ENCODE measurements around the gene TWF2.
"Not testable (repeated sequence)": the region's sequence is repeated elsewhere in the genome, so short reads cannot be mapped to it uniquely, and the experiment has no call there.

- TF ChIP-seq YY1 (IDR thresholded peaks at IDR 0.05; ENCODE audit: insufficient read depth, insufficient read length); SUZ12 (IDR thresholded peaks at IDR 0.05; ENCODE audit: extremely low read depth, insufficient read depth, insufficient read length); ZNF274 (IDR thresholded peaks at IDR 0.05; ENCODE audit: low read depth, low read length): not testable (repeated sequence)
These were observed 33.2 kb upstream of the TWF2 start for GRCh38 chr3:52272172-52272571.
